OCI-LY7 (cell line): ENCODE results near the gene PLXNA4. TPM values are rescaled to one million over a fixed set of nuclear protein-coding genes. Genes with fewer than 3 reads are reported as not detected.

ENCODE experiments used
- BruUV-seq: library from RNA; stranded (reverse); fragments of 400-500 nt; replicated peaks from 2 replicates; lab custom pipeline; 2021; lab: Mats Ljungman, UMichigan
- CTCF ChIA-PET: fragments of 300-600 bp; sonication (Branson Sonifier 250); formaldehyde crosslinking; loops from one replicate; lab custom pipeline; 2022; ENCODE audit warnings: antibody characterized with exemption; ENCODE audit not compliant: unreplicated experiment; lab: Charles Lee
- POLR2A ChIA-PET: fragments of 300-600 bp; sonication (Branson Sonifier 250); formaldehyde crosslinking; loops from one replicate; lab custom pipeline; 2022; ENCODE audit warnings: antibody characterized with exemption; lab: Charles Lee
- DNase-seq: peaks from one replicate; pipeline ENCODE4 v3.0.0-alpha.2; 2015; ENCODE audit warnings: low spot score
- H2AFZ ChIP-seq: fragments of 200-600 bp; sonication (generic), shearing (Covaris generic); 2 replicates; pipeline ENCODE4 v1.6.1; 2014; ENCODE audit warnings: mild to moderate bottlenecking, antibody characterized with exemption, low read length, moderate library complexity
- H3K27ac ChIP-seq: fragments of 200-600 bp; sonication (generic); 2 replicates; pipeline ENCODE4 v1.5.1; 2014; ENCODE audit warnings: mixed run types, low read depth, mild to moderate bottlenecking, moderate library complexity, low read length, inconsistent platforms; ENCODE audit not compliant: poor library complexity, severe bottlenecking
- H3K36me3 ChIP-seq: fragments of 200-600 bp; sonication (generic); 2 replicates; pipeline ENCODE4 v1.6.1; 2014; ENCODE audit warnings: mild to moderate bottlenecking, antibody characterized with exemption, low read length, moderate library complexity, mixed read lengths; ENCODE audit not compliant: insufficient read depth
- H3K4me1 ChIP-seq: fragments of 200-600 bp; sonication (generic); 2 replicates; pipeline ENCODE4 v1.5.1; 2014; ENCODE audit warnings: mild to moderate bottlenecking, low read length; ENCODE audit not compliant: insufficient read depth, poor library complexity, severe bottlenecking
- H3K4me2 ChIP-seq: fragments of 200-600 bp; sonication (generic); 2 replicates; pipeline ENCODE4 v1.6.1; 2014; ENCODE audit warnings: mild to moderate bottlenecking, low read length
- H3K4me3 ChIP-seq: fragments of 200-600 bp; sonication (generic); 2 replicates; pipeline ENCODE4 v1.5.1; 2014; ENCODE audit warnings: mild to moderate bottlenecking, low read depth, low read length; ENCODE audit not compliant: poor library complexity, severe bottlenecking
- H3K79me2 ChIP-seq: fragments of 200-600 bp; sonication (generic); 2 replicates; pipeline ENCODE4 v1.6.1; 2016; ENCODE audit warnings: low read depth, mild to moderate bottlenecking, low read length, moderate library complexity, mixed read lengths; ENCODE audit not compliant: insufficient read depth
- H3K9me2 ChIP-seq: fragments of 200-600 bp; sonication (generic); 2 replicates; pipeline ENCODE4 v1.6.1; 2016; ENCODE audit warnings: mild to moderate bottlenecking, low read length, mixed read lengths; ENCODE audit not compliant: insufficient read depth
- H3K9me3 ChIP-seq: fragments of 200-600 bp; sonication (generic); 2 replicates; pipeline ENCODE4 v1.6.1; 2014; ENCODE audit warnings: mild to moderate bottlenecking, mixed run types, low read length, mixed read lengths
- H4K20me1 ChIP-seq: fragments of 200-600 bp; sonication (generic); 2 replicates; pipeline ENCODE4 v1.6.1; 2014; ENCODE audit warnings: mild to moderate bottlenecking, antibody characterized with exemption, low read length, moderate library complexity, mixed read lengths; ENCODE audit not compliant: insufficient read depth
- EZH2phosphoT487 ChIP-seq: fragments of 200-600 bp; sonication (generic); IDR thresholded peaks from 2 replicates; pipeline ENCODE4 v1.6.1; 2018; ENCODE audit warnings: low read depth, borderline replicate concordance, mild to moderate bottlenecking, mixed run types, antibody characterized with exemption, low read length, moderate library complexity, mixed read lengths
- intact Hi-C: fragments of 100-400 bp; cut with micrococcal nuclease; formaldehyde crosslinking; loops from one replicate; pipeline ENCODE4 v1.10.0; 2022; ENCODE audit not compliant: unreplicated experiment
- total RNA-seq, 2 experiments: library from RNA; depleted of rRNA in 1 of 2; stranded (reverse); fragments of >200 nt in 1 of 2; shearing (Covaris generic) in 1 of 2; gene quantifications; 2 replicates each; pipeline ENCODE4 v1.2.3, GENCODE V29; 2014 to 2022
- TF ChIP-seq, protein P1 (sequence below): fragments of 200-600 bp; sonication (generic); conservative IDR thresholded peaks from 2 replicates; pipeline ENCODE4 v1.5.1; 2014; ENCODE audit warnings: mild to moderate bottlenecking, antibody characterized with exemption, low read length, moderate library complexity, mixed read lengths

Gene PLXNA4
- total RNA-seq, 2 experiments from 2014 or later, result not detected

DNA sequence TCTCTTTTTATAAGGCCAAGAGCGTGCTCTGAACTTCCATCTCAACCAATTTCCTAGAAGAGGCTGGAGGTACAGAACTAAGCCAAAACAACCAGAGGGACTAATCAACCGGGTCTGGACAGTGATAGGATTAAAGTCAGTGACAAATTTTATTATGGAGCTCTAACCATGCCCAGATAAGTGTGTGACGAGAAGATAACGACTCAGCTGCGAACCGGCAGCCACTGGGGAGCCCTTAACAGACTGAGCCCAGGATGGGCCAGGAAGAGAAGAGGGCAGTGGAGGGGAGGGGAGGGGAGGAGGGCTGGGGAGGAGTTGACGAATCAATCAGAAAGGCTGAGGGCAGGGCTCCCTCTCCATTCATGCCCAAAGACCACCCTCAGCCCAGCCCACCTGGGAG, 119.9 kb downstream of the PLXNA4 start:
- BruUV-seq, result no TSS peak
- H3K9me3 ChIP-seq, result no peaks in the 10 kb centered on the region
- no peaks in the 10 kb centered on the region for H3K9me2 ChIP-seq
- no peaks in the 10 kb centered on the region for H3K36me3 ChIP-seq
- H2AFZ ChIP-seq, result no peak overlapping the region
- no peaks in the 10 kb centered on the region for H3K4me1 ChIP-seq
- ChIA-PET POLR2A (interaction anchor here (0.5 kb wide), 1 partner anchor 781 kb away, joined by 3 read pairs; no protein-coding TSS in a partner anchor), CTCF (no interaction called here)
- H3K79me2 ChIP-seq, result no peaks in the 10 kb centered on the region
- no peak for DNase-seq
- no peak overlapping the region for H3K4me3 ChIP-seq
- TF ChIP-seq, protein P1, sequence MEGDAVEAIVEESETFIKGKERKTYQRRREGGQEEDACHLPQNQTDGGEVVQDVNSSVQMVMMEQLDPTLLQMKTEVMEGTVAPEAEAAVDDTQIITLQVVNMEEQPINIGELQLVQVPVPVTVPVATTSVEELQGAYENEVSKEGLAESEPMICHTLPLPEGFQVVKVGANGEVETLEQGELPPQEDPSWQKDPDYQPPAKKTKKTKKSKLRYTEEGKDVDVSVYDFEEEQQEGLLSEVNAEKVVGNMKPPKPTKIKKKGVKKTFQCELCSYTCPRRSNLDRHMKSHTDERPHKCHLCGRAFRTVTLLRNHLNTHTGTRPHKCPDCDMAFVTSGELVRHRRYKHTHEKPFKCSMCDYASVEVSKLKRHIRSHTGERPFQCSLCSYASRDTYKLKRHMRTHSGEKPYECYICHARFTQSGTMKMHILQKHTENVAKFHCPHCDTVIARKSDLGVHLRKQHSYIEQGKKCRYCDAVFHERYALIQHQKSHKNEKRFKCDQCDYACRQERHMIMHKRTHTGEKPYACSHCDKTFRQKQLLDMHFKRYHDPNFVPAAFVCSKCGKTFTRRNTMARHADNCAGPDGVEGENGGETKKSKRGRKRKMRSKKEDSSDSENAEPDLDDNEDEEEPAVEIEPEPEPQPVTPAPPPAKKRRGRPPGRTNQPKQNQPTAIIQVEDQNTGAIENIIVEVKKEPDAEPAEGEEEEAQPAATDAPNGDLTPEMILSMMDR, result no peak
- TF ChIP-seq EZH2phosphoT487, result no peak
- H4K20me1 ChIP-seq, result no peaks in the 10 kb centered on the region
- intact Hi-C loops, result no loop called here
- H3K27ac ChIP-seq, result no peak overlapping the region
- no peak overlapping the region for H3K4me2 ChIP-seq

DNA sequence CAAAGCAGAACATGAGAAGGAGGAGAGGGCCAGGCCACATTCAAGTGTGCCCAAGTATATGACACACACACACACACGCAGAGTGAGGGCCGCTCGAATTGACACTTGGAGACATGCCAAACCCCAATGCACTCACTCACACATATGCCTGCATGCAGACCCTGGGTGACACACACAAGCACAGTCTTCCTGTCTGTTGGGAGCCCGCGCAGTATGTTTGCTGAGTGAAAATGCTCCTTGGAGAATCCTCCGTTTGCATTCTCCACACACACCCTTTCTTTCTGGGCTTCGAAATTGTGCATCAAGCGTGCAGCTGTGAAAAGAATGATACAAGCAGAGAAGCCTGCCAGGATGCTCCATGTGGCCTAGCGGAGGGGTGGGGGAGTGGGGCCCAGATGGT, 120.9 kb downstream of the PLXNA4 start:
- Histone ChIP-seq H3K27ac (no peak overlapping the region), H4K20me1 (no peaks in the 10 kb centered on the region), H3K79me2 (no peaks in the 10 kb centered on the region), H3K9me3 (no peaks in the 10 kb centered on the region), H3K36me3 (no peaks in the 10 kb centered on the region), H3K4me3 (no peak overlapping the region), H3K4me1 (no peaks in the 10 kb centered on the region), H3K4me2 (no peak overlapping the region), H2AFZ (no peak overlapping the region), H3K9me2 (no peaks in the 10 kb centered on the region)
- no TSS peak for BruUV-seq
- CTCF ChIA-PET, result no interaction called here
- POLR2A ChIA-PET, result no interaction called here
- TF ChIP-seq, protein P1, result no peak
- TF ChIP-seq EZH2phosphoT487, result no peak
- no peak for DNase-seq
- intact Hi-C loops, result no loop called here

DNA sequence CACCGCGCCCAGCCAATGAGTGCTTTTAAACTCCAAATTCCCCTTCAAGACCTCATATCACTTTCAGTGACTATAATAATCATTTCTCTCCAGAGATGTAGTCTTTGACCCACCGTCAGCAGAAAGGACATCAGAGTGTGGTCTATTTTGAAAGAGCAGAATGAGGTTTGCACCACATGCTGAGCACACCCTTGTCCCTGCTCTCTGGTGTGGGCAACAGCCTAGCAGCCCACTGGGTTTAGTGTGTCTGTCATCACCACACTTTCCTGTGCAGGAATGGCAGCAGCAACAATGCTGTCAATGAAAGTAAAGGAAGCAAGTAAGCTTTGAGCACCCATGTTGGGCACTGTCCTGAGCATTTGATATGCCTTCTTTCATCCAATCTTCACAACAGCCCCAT, 122.4 kb downstream of the PLXNA4 start:
- no peaks in the 10 kb centered on the region for H3K9me3 ChIP-seq
- H4K20me1 ChIP-seq, result no peaks in the 10 kb centered on the region
- H3K4me2 ChIP-seq, result no peak overlapping the region
- POLR2A ChIA-PET, result no interaction called here
- CTCF ChIA-PET, result no interaction called here
- H3K79me2 ChIP-seq, result no peaks in the 10 kb centered on the region
- TF ChIP-seq, protein P1, result no peak
- TF ChIP-seq EZH2phosphoT487, result no peak
- no peak overlapping the region for H2AFZ ChIP-seq
- H3K36me3 ChIP-seq, result no peaks in the 10 kb centered on the region
- H3K27ac ChIP-seq, result no peak overlapping the region
- no peaks in the 10 kb centered on the region for H3K4me1 ChIP-seq
- DNase-seq, result no peak
- no peaks in the 10 kb centered on the region for H3K9me2 ChIP-seq
- BruUV-seq, result no TSS peak
- intact Hi-C loops, result no loop called here
- H3K4me3 ChIP-seq, result no peak overlapping the region
